ENCODE measurements around the gene CCR6.
"Not testable (repeated sequence)": the region's sequence is repeated elsewhere in the genome, so short reads cannot be mapped to it uniquely, and the experiment has no call there.

The CCR6 gene

DNA sequence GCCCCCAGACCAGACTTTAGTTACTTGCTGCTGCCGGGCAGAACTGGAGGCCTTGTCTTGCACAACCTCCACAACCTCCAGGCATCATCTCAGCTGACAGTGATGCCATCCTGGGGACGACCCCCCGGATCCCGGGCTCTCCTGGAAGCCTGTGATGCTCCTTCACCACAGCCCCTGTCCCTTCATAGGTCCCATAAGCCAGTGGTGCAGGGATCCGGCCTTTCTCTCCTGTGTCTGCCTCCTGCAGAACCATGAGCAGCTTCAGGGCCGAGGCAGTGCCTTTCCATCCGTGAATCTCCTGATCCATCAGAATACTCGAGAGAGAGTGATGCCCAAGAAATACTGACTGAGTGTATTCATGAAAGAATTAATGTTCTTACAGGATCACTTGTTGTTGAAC, 57.2 kb downstream of the CCR6 start:
- not testable (repeated sequence) for DNase-seq

DNA sequence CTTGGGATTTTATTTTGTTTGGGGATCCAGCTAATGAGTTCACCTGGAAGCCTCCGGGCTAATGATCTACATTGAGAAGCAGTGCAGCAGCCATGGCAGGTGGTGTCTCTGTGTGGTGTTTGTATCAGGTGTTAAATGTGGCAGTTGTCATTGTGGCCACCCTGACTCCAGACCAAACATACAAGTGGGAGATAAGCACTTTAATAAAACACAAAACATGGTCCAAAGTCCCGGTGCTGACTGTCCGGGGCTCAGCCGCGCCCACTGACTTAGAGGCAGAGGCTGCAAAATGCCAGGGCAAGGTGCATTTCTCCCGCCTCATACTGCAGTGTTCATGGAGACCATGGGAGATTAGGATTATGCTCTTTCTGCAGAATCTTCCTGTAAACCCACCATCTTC, 58.5 kb downstream of the CCR6 start:
- DNase-seq: not testable (repeated sequence)

- not testable (repeated sequence) for DNase-seq
Observed at GRCh38 chr6:167182913-167183314, 60.0 kb downstream of the CCR6 start.

GRCh38 chr6:167185101-167185500, 62.2 kb downstream of the CCR6 start:
- DNase-seq: not testable (repeated sequence)

DNA sequence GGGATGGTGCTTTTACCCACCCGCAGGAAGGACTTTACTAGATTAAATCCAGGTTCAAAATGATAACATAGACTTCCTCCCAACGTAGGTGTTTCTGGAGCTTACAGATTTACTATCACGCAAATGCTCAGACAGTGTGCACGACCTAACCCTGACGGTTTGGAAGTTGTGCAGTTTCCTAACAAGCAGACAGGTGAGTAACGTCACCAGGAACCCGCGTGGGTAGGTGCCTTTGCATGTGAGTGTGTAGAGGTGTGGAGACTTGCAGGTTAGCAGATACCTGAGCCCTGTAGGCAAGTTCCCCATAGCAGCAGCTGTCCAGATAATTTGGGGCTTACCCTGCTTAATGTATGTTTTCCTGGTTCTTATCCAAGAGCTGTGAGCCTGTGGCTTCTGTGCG, 64.4 kb downstream of the CCR6 start:
- DNase-seq: not testable (repeated sequence)

All from amniotic stem cell (primary cell).